OCI-LY1 (cell line): Measurements from ENCODE around the gene MAML2.

Source experiments
- H2AFZ ChIP-seq: fragments of 200-600 bp; sonication (generic), shearing (Covaris generic); 2 replicates; pipeline ENCODE4 v1.6.0; 2014; ENCODE audit warnings: antibody characterized with exemption, mild to moderate bottlenecking, low read length
- H3F3A ChIP-seq: fragments of 200-600 bp; sonication (generic), shearing (Covaris generic); 2 replicates; pipeline ENCODE4 v1.6.0; 2014; ENCODE audit warnings: mild to moderate bottlenecking, antibody characterized with exemption, low read length, moderate library complexity; ENCODE audit not compliant: insufficient read depth
- H3K27ac ChIP-seq: fragments of 200-600 bp; sonication (generic); 2 replicates; pipeline ENCODE4 v1.5.1; 2014; ENCODE audit warnings: low read length, mixed run types, mild to moderate bottlenecking, low read depth; ENCODE audit not compliant: poor library complexity, severe bottlenecking
- H3K27me3 ChIP-seq: fragments of 200-600 bp; sonication (generic); 2 replicates; pipeline ENCODE4 v1.6.0; 2014; ENCODE audit warnings: antibody characterized with exemption, mild to moderate bottlenecking, low read length, moderate library complexity; ENCODE audit not compliant: insufficient read depth
- H3K36me3 ChIP-seq: fragments of 200-600 bp; sonication (generic); 2 replicates; pipeline ENCODE4 v1.6.1; 2014; ENCODE audit warnings: mild to moderate bottlenecking, antibody characterized with exemption, low read length, moderate library complexity, mixed read lengths; ENCODE audit not compliant: insufficient read depth
- H3K4me1 ChIP-seq: fragments of 200-600 bp; sonication (generic); 2 replicates; pipeline ENCODE4 v1.5.1; 2014; ENCODE audit warnings: mild to moderate bottlenecking, low read length, moderate library complexity; ENCODE audit not compliant: insufficient read depth, severe bottlenecking
- H3K4me2 ChIP-seq: fragments of 200-600 bp; sonication (generic), shearing (Covaris generic); 2 replicates; pipeline ENCODE4 v1.6.1; 2014; ENCODE audit warnings: low read length
- H3K4me3 ChIP-seq: fragments of 200-600 bp; sonication (generic); 2 replicates; pipeline ENCODE4 v1.5.1; 2014; ENCODE audit warnings: low read length, low read depth, mild to moderate bottlenecking, mixed read lengths; ENCODE audit not compliant: poor library complexity, severe bottlenecking
- H3K79me2 ChIP-seq: fragments of 200-600 bp; shearing (Covaris generic); 2 replicates; pipeline ENCODE4 v1.6.1; 2016; ENCODE audit warnings: mixed run types, low read length, mixed read lengths; ENCODE audit not compliant: insufficient read depth
- H3K9ac ChIP-seq: fragments of 200-600 bp; sonication (generic), shearing (Covaris generic); 2 replicates; pipeline ENCODE4 v1.6.1; 2014; ENCODE audit warnings: mild to moderate bottlenecking, low read length, mixed read lengths
- H3K9me2 ChIP-seq: fragments of 200-600 bp; sonication (generic), shearing (Covaris generic); 2 replicates; pipeline ENCODE4 v1.6.1; 2014; ENCODE audit warnings: low read depth, mild to moderate bottlenecking, low read length, mixed read lengths
- H3K9me3 ChIP-seq: fragments of 200-600 bp; shearing (Covaris generic); 2 replicates; pipeline ENCODE4 v1.6.1; 2014; ENCODE audit warnings: low read length, mixed read lengths
- H4K20me1 ChIP-seq: fragments of 200-600 bp; sonication (generic), shearing (Covaris generic); 2 replicates; pipeline ENCODE4 v1.6.0; 2016; ENCODE audit warnings: mild to moderate bottlenecking, low read length; ENCODE audit not compliant: insufficient read depth
- EZH2 ChIP-seq: fragments of 200-600 bp; sonication (generic), shearing (Covaris generic); IDR thresholded peaks from 2 replicates; pipeline ENCODE4 v1.8.0; 2017; ENCODE audit warnings: borderline replicate concordance, mixed run types, mild to moderate bottlenecking, antibody characterized with exemption, low read length, moderate library complexity, mixed read lengths
- TF ChIP-seq, protein P1 (sequence below): fragments of 200-600 bp; sonication (generic), shearing (Covaris generic); IDR thresholded peaks from 2 replicates; pipeline ENCODE4 v1.5.1; 2017; ENCODE audit warnings: mild to moderate bottlenecking, antibody characterized with exemption, low read length, moderate library complexity, mixed read lengths

MAML2 gene

DNA sequence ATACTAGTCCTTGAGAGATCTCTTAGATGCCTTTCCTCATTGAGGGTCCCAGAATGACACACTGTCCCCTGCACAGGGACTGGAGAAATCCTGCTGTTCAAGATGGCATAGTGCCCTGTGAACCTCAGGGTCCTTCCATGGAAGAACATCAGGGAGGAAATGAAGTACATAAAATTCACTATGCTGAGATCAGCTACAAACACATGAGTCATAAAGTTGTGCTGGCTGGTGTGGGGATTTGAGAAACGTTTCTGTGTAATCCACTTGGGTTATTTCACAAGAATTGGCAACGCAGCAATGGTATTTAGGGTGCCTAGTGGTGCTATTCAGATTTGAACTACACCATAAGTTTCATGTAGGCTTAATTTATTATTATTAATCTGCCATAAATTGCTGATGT is 174.4 kb downstream of the MAML2 start:
- Histone ChIP-seq H3K9me3 (no peaks in the 10 kb centered on the region), H4K20me1 (no peaks in the 10 kb centered on the region), H2AFZ (no peak overlapping the region), H3K4me3 (no peak overlapping the region), H3K79me2 (no peaks in the 10 kb centered on the region), H3K4me1 (peaks cover 5% of the 10 kb centered on the region), H3K27ac (no peak overlapping the region), H3K27me3 (no peaks in the 10 kb centered on the region), H3F3A (no peaks in the 10 kb centered on the region), H3K9ac (no peak overlapping the region), H3K36me3 (no peaks in the 10 kb centered on the region), H3K9me2 (no peaks in the 10 kb centered on the region), H3K4me2 (no peak overlapping the region)
- TF ChIP-seq, protein P1, sequence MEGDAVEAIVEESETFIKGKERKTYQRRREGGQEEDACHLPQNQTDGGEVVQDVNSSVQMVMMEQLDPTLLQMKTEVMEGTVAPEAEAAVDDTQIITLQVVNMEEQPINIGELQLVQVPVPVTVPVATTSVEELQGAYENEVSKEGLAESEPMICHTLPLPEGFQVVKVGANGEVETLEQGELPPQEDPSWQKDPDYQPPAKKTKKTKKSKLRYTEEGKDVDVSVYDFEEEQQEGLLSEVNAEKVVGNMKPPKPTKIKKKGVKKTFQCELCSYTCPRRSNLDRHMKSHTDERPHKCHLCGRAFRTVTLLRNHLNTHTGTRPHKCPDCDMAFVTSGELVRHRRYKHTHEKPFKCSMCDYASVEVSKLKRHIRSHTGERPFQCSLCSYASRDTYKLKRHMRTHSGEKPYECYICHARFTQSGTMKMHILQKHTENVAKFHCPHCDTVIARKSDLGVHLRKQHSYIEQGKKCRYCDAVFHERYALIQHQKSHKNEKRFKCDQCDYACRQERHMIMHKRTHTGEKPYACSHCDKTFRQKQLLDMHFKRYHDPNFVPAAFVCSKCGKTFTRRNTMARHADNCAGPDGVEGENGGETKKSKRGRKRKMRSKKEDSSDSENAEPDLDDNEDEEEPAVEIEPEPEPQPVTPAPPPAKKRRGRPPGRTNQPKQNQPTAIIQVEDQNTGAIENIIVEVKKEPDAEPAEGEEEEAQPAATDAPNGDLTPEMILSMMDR: no peak

DNA sequence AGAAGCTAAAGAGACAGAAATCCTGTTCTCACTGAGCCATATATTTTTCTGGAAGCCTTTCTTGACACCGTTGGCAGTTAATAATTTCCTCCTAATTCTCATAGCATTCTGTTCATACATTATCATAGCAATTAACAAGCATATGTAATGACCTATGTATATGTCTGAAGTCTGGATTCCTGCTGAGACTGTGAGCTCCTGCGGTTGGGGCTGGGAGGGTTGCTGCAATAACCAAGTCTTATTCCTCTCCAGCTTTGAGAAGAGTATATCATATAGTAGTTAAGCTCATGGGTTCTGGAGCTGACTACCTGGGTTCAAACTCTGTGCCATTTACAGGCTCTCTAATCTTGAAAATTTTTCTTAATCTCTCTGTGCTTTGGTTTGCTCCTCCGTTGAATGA is 175.2 kb downstream of the MAML2 start:
- no peak overlapping the region for H3K4me3 ChIP-seq
- no peaks in the 10 kb centered on the region for H3K9me3 ChIP-seq
- H3F3A ChIP-seq: no peaks in the 10 kb centered on the region
- H3K9ac ChIP-seq: no peak overlapping the region
- H3K79me2 ChIP-seq: no peaks in the 10 kb centered on the region
- no peak overlapping the region for H3K27ac ChIP-seq
- TF ChIP-seq, protein P1: no peak
- no peak for TF ChIP-seq EZH2
- no peaks in the 10 kb centered on the region for H3K27me3 ChIP-seq
- no peaks in the 10 kb centered on the region for H3K4me1 ChIP-seq
- H2AFZ ChIP-seq: no peak overlapping the region
- H3K36me3 ChIP-seq: no peaks in the 10 kb centered on the region
- no peaks in the 10 kb centered on the region for H4K20me1 ChIP-seq
- H3K4me2 ChIP-seq: no peak overlapping the region
- no peaks in the 10 kb centered on the region for H3K9me2 ChIP-seq

DNA sequence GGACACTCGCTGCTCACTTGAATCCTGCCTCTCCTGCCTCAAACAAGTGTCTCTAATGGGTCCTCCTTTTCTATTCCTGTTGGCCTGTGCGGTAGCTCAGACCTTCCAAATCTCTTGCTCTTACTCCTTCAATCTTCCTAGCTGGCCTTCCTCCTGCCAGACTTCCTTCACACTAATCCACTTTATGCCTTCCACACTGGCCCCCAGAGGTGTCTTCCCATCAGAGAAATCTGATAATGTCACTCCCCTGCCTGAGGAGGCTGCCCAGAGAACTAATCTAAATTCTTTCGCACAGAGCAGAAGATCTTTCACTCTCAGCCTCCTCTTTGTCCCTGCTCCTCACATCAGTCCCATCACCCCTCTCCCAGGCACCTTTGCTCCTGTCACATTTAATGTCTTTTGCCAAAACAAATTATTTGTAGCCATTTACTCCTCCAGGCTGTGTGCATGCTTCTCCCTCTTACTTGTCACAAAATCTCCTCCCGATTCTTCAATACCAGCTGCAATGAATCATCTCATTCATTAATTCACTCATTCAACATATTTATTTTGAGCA is 175.7 kb downstream of the MAML2 start:
- no peaks in the 10 kb centered on the region for H3K9me2 ChIP-seq
- H3K36me3 ChIP-seq: no peaks in the 10 kb centered on the region
- H3K4me3 ChIP-seq: no peak overlapping the region
- no peak overlapping the region for H2AFZ ChIP-seq
- no peak overlapping the region for H3K9ac ChIP-seq
- H3K27me3 ChIP-seq: no peaks in the 10 kb centered on the region
- no peak for TF ChIP-seq EZH2
- TF ChIP-seq, protein P1: no peak
- H4K20me1 ChIP-seq: no peaks in the 10 kb centered on the region
- H3F3A ChIP-seq: no peaks in the 10 kb centered on the region
- no peak overlapping the region for H3K27ac ChIP-seq
- no peaks in the 10 kb centered on the region for H3K9me3 ChIP-seq
- H3K4me2 ChIP-seq: no peak overlapping the region
- no peaks in the 10 kb centered on the region for H3K4me1 ChIP-seq
- H3K79me2 ChIP-seq: no peaks in the 10 kb centered on the region
